ENCODE measurements around the gene TLE7.

- no peak for TF ChIP-seq CTCF (IDR thresholded peaks at IDR 0.05; ENCODE audit: borderline replicate concordance, extremely low read depth, low read length, poor library complexity, severe bottlenecking)
- TF ChIP-seq EZH2 (IDR thresholded peaks at IDR 0.05; ENCODE audit: borderline replicate concordance, low read depth, low read length, severe bottlenecking): no peak
These were observed 17.2 kb downstream of the TLE7 start for GRCh38 chr16:71424626-71425025.
